IMR-90 (cell line): Measurements from ENCODE around the gene TAPT1.

Experiments
- BHLHE40 ChIP-seq: fragments of 150-350 bp; IDR thresholded peaks from 2 replicates; pipeline ENCODE4 v1.6.1; 2016; ENCODE audit warnings: mild to moderate bottlenecking, low read depth, low read length
- CEBPB ChIP-seq: IDR thresholded peaks from 2 replicates; pipeline ENCODE4 v1.6.1; 2012; ENCODE audit warnings: low read depth, low read length, improper control_type of control experiment
- CHD1 ChIP-seq: IDR thresholded peaks from 2 replicates; pipeline ENCODE4 v1.6.1; 2012; ENCODE audit warnings: low read depth, low read length, improper control_type of control experiment
- CTCF ChIP-seq: conservative IDR thresholded peaks from 2 replicates; pipeline ENCODE4 v1.5.1; 2012; ENCODE audit warnings: mild to moderate bottlenecking, low read depth, low read length, improper control_type of control experiment
- ELK1 ChIP-seq: fragments of 150-350 bp; IDR thresholded peaks from 2 replicates; pipeline ENCODE4 v1.6.1; 2016; ENCODE audit warnings: low read depth, mild to moderate bottlenecking, low read length, moderate library complexity, borderline replicate concordance
- FOS ChIP-seq: fragments of 150-350 bp; IDR thresholded peaks from 2 replicates; pipeline ENCODE4 v1.6.1; 2016; ENCODE audit warnings: low read depth, low read length
- MAFK ChIP-seq: IDR thresholded peaks from 2 replicates; pipeline ENCODE4 v1.6.1; 2012; ENCODE audit warnings: low read depth, low read length, improper control_type of control experiment
- MAZ ChIP-seq: IDR thresholded peaks from 2 replicates; pipeline ENCODE4 v1.6.1; 2012; ENCODE audit warnings: low read depth, mild to moderate bottlenecking, low read length, improper control_type of control experiment, moderate library complexity, borderline replicate concordance
- MXI1 ChIP-seq: IDR thresholded peaks from 2 replicates; pipeline ENCODE4 v1.6.1; 2012; ENCODE audit warnings: low read depth, mild to moderate bottlenecking, low read length, moderate library complexity, borderline replicate concordance
- POLR2A ChIP-seq: IDR thresholded peaks from 2 replicates; pipeline ENCODE4 v1.6.1; 2012; ENCODE audit warnings: mild to moderate bottlenecking, low read depth, low read length
- RAD21 ChIP-seq: IDR thresholded peaks from 2 replicates; pipeline ENCODE4 v1.6.1; 2012; ENCODE audit warnings: low read length, improper control_type of control experiment
- RCOR1 ChIP-seq: IDR thresholded peaks from 2 replicates; pipeline ENCODE4 v1.6.1; 2012; ENCODE audit warnings: mild to moderate bottlenecking, low read length, improper control_type of control experiment; ENCODE audit not compliant: insufficient replicate concordance
- SMC3 ChIP-seq: fragments of 150-350 bp; IDR thresholded peaks from 2 replicates; pipeline ENCODE4 v1.6.1; 2016; ENCODE audit warnings: low read depth, mild to moderate bottlenecking, antibody characterized with exemption, low read length, moderate library complexity
- TF ChIP-seq, protein P1 (sequence below): fragments of 150-350 bp; IDR thresholded peaks from 2 replicates; pipeline ENCODE4 v1.6.1; 2017; ENCODE audit warnings: mild to moderate bottlenecking, antibody characterized with exemption, low read length, low read depth

DNA sequence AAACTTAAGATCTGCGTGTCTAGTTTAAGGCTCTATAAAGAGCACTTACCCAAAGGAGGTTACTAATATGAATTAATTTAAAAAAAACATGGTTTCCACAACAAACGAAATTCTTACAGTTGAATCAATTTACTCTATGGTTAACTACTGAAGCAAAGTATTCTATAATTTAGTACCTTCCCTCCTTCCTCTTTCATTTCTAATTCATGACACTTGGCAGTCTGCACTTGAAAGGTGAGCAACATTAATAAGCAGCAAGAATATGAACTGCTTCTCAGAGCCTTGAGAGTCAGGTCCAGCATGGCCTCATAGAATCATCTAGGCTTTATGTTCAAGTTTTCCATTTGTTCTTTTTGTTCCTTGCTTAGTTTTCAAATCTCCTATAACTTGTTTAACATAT is 42.7 kb downstream of the TAPT1 start:
- TF ChIP-seq POLR2A (no peak), MAFK (no peak), RAD21 (no peak), CTCF (no peak), ELK1 (no peak), SMC3 (no peak), CHD1 (no peak), BHLHE40 (no peak), MAZ (no peak), RCOR1 (no peak), MXI1 (no peak), FOS (no peak), CEBPB (no peak)
- TF ChIP-seq, protein P1, sequence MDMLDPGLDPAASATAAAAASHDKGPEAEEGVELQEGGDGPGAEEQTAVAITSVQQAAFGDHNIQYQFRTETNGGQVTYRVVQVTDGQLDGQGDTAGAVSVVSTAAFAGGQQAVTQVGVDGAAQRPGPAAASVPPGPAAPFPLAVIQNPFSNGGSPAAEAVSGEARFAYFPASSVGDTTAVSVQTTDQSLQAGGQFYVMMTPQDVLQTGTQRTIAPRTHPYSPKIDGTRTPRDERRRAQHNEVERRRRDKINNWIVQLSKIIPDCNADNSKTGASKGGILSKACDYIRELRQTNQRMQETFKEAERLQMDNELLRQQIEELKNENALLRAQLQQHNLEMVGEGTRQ = no peak
